H1 (cell line): ENCODE data around the gene NECTIN1. TPM values are rescaled to one million over a fixed set of nuclear protein-coding genes. Genes with fewer than 3 reads are reported as not detected.
A peak's percentile ranks its signal among the peaks of the same experiment; 100 is the strongest.

Experiments
- CTCF ChIA-PET: fragments of 300-600 bp; sonication (Branson Sonifier 250); formaldehyde crosslinking; loops from one replicate; lab custom pipeline; 2021; ENCODE audit not compliant: partially characterized antibody; lab: Charles Lee
- POLR2A ChIA-PET: fragments of 300-600 bp; sonication (Branson Sonifier 250); formaldehyde crosslinking; loops from one replicate; lab custom pipeline; 2021; ENCODE audit warnings: inconsistent platforms; ENCODE audit not compliant: partially characterized antibody; lab: Charles Lee
- DNase-seq, 2 experiments: peaks; one replicate each; pipeline versions ENCODE4 v3.0.0 to v3.0.0-alpha.2; 2010 to 2022; ENCODE audit warnings: low spot score in 2 of 2, low read depth in 1 of 2, mixed read lengths in 1 of 2
- FAIRE-seq: peaks from 2 replicates; lab custom pipeline; 2011; peaks lifted over from hg19 to GRCh38; lab: Jason Lieb, UNC
- H2AFZ ChIP-seq: 2 replicates; pipeline ENCODE4 v1.8.1; 2012; ENCODE audit warnings: low read length, inconsistent platforms
- H2AK5ac ChIP-seq: 2 replicates; pipeline ENCODE4 v1.6.1; 2013; ENCODE audit warnings: low read depth, low read length
- H2BK120ac ChIP-seq: replicated peaks from 2 replicates; pipeline ENCODE3; 2013; ENCODE audit warnings: low read depth, low read length, inconsistent platforms
- H2BK12ac ChIP-seq: 2 replicates; pipeline ENCODE4 v1.6.1; 2013; ENCODE audit warnings: low read depth, low read length
- H2BK15ac ChIP-seq: 2 replicates; pipeline ENCODE4 v1.6.1; 2013; ENCODE audit warnings: low read length
- H2BK20ac ChIP-seq: 2 replicates; pipeline ENCODE4 v1.6.1; 2013; ENCODE audit warnings: low read length
- H2BK5ac ChIP-seq: 2 replicates; pipeline ENCODE4 v1.6.1; 2013; ENCODE audit warnings: low read depth, low read length
- H3K14ac ChIP-seq: 2 replicates; pipeline ENCODE4 v1.6.1; 2013; ENCODE audit warnings: inconsistent platforms; ENCODE audit not compliant: insufficient read length
- H3K18ac ChIP-seq: 2 replicates; pipeline ENCODE4 v1.6.1; 2013; ENCODE audit warnings: low read length; ENCODE audit errors: extremely low read depth
- H3K23ac ChIP-seq: 2 replicates; pipeline ENCODE4 v1.6.1; 2013; ENCODE audit warnings: inconsistent platforms; ENCODE audit not compliant: insufficient read length
- H3K23me2 ChIP-seq: 2 replicates; pipeline ENCODE4 v1.6.1; 2013; ENCODE audit warnings: low read depth, low read length
- H3K27ac ChIP-seq: 2 replicates; pipeline ENCODE4 v1.6.1; 2011; ENCODE audit warnings: low read depth, low read length, inconsistent platforms
- H3K27me3 ChIP-seq, 4 experiments: replicated peaks in 1 of 4; 1 replicate in 1 of 4; 2 replicates in 3 of 4; pipeline versions ENCODE4 v1.6.1 to v1.8.1; 2011 to 2013; ENCODE audit warnings: low read length in 3 of 4, mild to moderate bottlenecking in 3 of 4, inconsistent platforms in 2 of 4, mixed read lengths in 2 of 4, moderate library complexity in 1 of 4; ENCODE audit not compliant: control insufficient read depth in 3 of 4, insufficient read depth in 3 of 4; ENCODE audit errors: extremely low read depth in 1 of 4
- H3K36me3 ChIP-seq, 4 experiments: 2 replicates each; pipeline versions ENCODE4 v1.6.1 to v1.8.1; 2011 to 2013; ENCODE audit warnings: mild to moderate bottlenecking in 4 of 4, low read length in 3 of 4, moderate library complexity in 2 of 4, control low read depth in 1 of 4, inconsistent platforms in 1 of 4; ENCODE audit not compliant: insufficient read depth in 4 of 4, control insufficient read depth in 2 of 4
- H3K4ac ChIP-seq: replicated peaks from 2 replicates; pipeline ENCODE3; 2013; ENCODE audit warnings: low read length, low read depth, mixed read lengths, inconsistent platforms; ENCODE audit not compliant: insufficient read length
- H3K4me1 ChIP-seq, 4 experiments: replicated peaks in 1 of 4; 1 replicate in 1 of 4; 2 replicates in 3 of 4; pipeline versions ENCODE4 v1.6.1 to v1.8.1; 2011 to 2013; ENCODE audit warnings: low read length in 3 of 4, inconsistent platforms in 2 of 4, mixed read lengths in 1 of 4; ENCODE audit not compliant: insufficient read depth in 4 of 4, control insufficient read depth in 3 of 4
- H3K4me2 ChIP-seq, 2 experiments: 2 replicates each; pipeline versions ENCODE4 v1.6.1 to v1.8.1; 2011 to 2013; ENCODE audit warnings: low read depth in 2 of 2, low read length in 2 of 2, control low read depth in 1 of 2, inconsistent platforms in 1 of 2, mild to moderate bottlenecking in 1 of 2; ENCODE audit not compliant: insufficient read depth in 1 of 2
- H3K4me3 ChIP-seq, 4 experiments: fragments of 200-600, 300-600 bp in 1 of 4; sonication (generic), shearing (Covaris generic), sonication (Bioruptor Twin) in 1 of 4; 2 replicates each; pipeline versions ENCODE4 v1.5.1 to v1.8.1; 2011 to 2016; ENCODE audit warnings: low read length in 4 of 4, low read depth in 3 of 4, control low read depth in 2 of 4, inconsistent platforms in 2 of 4, mild to moderate bottlenecking in 2 of 4, mixed read lengths in 1 of 4, moderate library complexity in 1 of 4; ENCODE audit not compliant: insufficient read depth in 2 of 4; ENCODE audit errors: extremely low read depth in 1 of 4
- H3K56ac ChIP-seq: replicated peaks from 2 replicates; pipeline ENCODE3; 2013; ENCODE audit warnings: low read depth, mild to moderate bottlenecking, mixed read lengths, low read length, inconsistent platforms; ENCODE audit not compliant: insufficient read length
- H3K79me1 ChIP-seq: 2 replicates; pipeline ENCODE4 v1.6.1; 2013; ENCODE audit warnings: low read depth, low read length, control low read depth
- H3K79me2 ChIP-seq, 2 experiments: 2 replicates each; pipeline versions ENCODE4 v1.6.1 to v1.8.1; 2012 to 2013; ENCODE audit warnings: low read length in 2 of 2, mild to moderate bottlenecking in 2 of 2, inconsistent platforms in 1 of 2; ENCODE audit not compliant: insufficient read depth in 2 of 2, control insufficient read depth in 1 of 2
- H3K9ac ChIP-seq, 4 experiments: replicated peaks in 1 of 4; 1 replicate in 1 of 4; 2 replicates in 3 of 4; pipeline versions ENCODE4 v1.6.1 to v1.8.1; 2011 to 2013; ENCODE audit warnings: low read depth in 3 of 4, low read length in 3 of 4, control low read depth in 2 of 4, mild to moderate bottlenecking in 2 of 4, moderate library complexity in 2 of 4, inconsistent platforms in 1 of 4; ENCODE audit errors: extremely low read depth in 1 of 4
- H3K9me3 ChIP-seq, 2 experiments: 2 replicates each; pipeline versions ENCODE4 v1.6.1 to v1.8.1; 2012 to 2013; ENCODE audit warnings: mild to moderate bottlenecking in 2 of 2, moderate library complexity in 2 of 2, control low read depth in 1 of 2, inconsistent platforms in 1 of 2, low read depth in 1 of 2, low read length in 1 of 2, mixed read lengths in 1 of 2; ENCODE audit not compliant: insufficient read depth in 2 of 2
- H4K20me1 ChIP-seq, 2 experiments: replicated peaks in 1 of 2; 2 replicates each; pipeline versions ENCODE3 to v1.8.1; 2011 to 2013; ENCODE audit warnings: inconsistent platforms in 2 of 2, low read length in 2 of 2, mild to moderate bottlenecking in 1 of 2; ENCODE audit not compliant: insufficient read depth in 2 of 2, control insufficient read depth in 1 of 2
- H4K5ac ChIP-seq: 2 replicates; pipeline ENCODE4 v1.6.1; 2013; ENCODE audit warnings: low read length, low read depth, mixed read lengths, inconsistent platforms; ENCODE audit not compliant: insufficient read length
- H4K8ac ChIP-seq: 2 replicates; pipeline ENCODE4 v1.8.0; 2013; ENCODE audit warnings: mild to moderate bottlenecking, moderate library complexity, low read length, inconsistent platforms; ENCODE audit not compliant: insufficient read depth; ENCODE audit errors: extremely low read depth
- H4K91ac ChIP-seq: replicated peaks from 2 replicates; pipeline ENCODE3; 2013; ENCODE audit warnings: low read length, mixed read lengths, inconsistent platforms; ENCODE audit not compliant: insufficient read length
- BRCA1 ChIP-seq: IDR thresholded peaks from 2 replicates; pipeline ENCODE4 v1.6.1; 2012; ENCODE audit warnings: low read depth, low read length, improper control_type of control experiment
- CEBPB ChIP-seq: IDR thresholded peaks from 2 replicates; pipeline ENCODE4 v1.6.1; 2012; ENCODE audit warnings: low read depth, low read length
- CHD2 ChIP-seq: IDR thresholded peaks from 2 replicates; pipeline ENCODE4 v1.6.1; 2012; ENCODE audit warnings: low read length, improper control_type of control experiment
- CREB1 ChIP-seq: IDR thresholded peaks from 2 replicates; pipeline ENCODE4 v1.6.1; 2012; ENCODE audit warnings: inconsistent platforms
- CTBP2 ChIP-seq: IDR thresholded peaks from 2 replicates; pipeline ENCODE4 v1.7.0; 2011; ENCODE audit warnings: borderline replicate concordance, mild to moderate bottlenecking, moderate library complexity, mixed read lengths, low read length; ENCODE audit not compliant: insufficient read depth, insufficient read length
- EGR1 ChIP-seq: IDR thresholded peaks from 2 replicates; pipeline ENCODE4 v1.6.1; 2011; ENCODE audit warnings: low read depth, low read length, borderline replicate concordance
- HDAC6 ChIP-seq: IDR thresholded peaks from one replicate; pipeline ENCODE4 v1.7.1; 2012; ENCODE audit warnings: low read depth, mild to moderate bottlenecking, inconsistent platforms, low read length, moderate library complexity
- RFX5 ChIP-seq: IDR thresholded peaks from 2 replicates; pipeline ENCODE4 v1.6.1; 2011; ENCODE audit warnings: low read depth, low read length, improper control_type of control experiment, borderline replicate concordance
- WGBS, 2 experiments: shearing (Covaris generic) in 1 of 2; methylation state at CpG; one replicate each; pipeline versions ENCODE4 v1.1.6 to v1.1.7; 2013 to 2015; ENCODE audit warnings: low lambda C conversion rate in 2 of 2, mixed read lengths in 2 of 2, inconsistent platforms in 1 of 2, low coverage in 1 of 2, missing lambda C conversion rate in 1 of 2; ENCODE audit not compliant: insufficient replicate concordance in 2 of 2, insufficient coverage in 1 of 2, insufficient read length in 1 of 2; ENCODE audit errors: extremely low coverage in 1 of 2, missing lambda C conversion rate in 1 of 2; 5-methylcytosine and 5-hydroxymethylcytosine counted together
- polyA plus RNA-seq, 7 experiments: library from polyadenylated mRNA; depleted of rRNA in 3 of 7; stranded (reverse) in 5 of 7; unstranded in 2 of 7; fragments of >200 nt in 5 of 7; fragments of 200-250 nt in 2 of 7; gene quantifications; 1 replicate in 5 of 7; 2 replicates in 1 of 7; 4 replicates in 1 of 7; pipeline versions ENCODE4 v1.2.1 to v1.2.3, GENCODE V29; 2011 to 2013; ENCODE audit warnings: missing spikeins in 2 of 7, mixed read lengths in 2 of 7
- total RNA-seq: library from RNA; stranded (reverse); fragmentation: NEBNext Ultra II Directional; extraction: Animal tissue kit (Norgen Biotek cat#: 25700); gene quantifications from 2 replicates; pipeline ENCODE4 v1.2.1, GENCODE V29; 2021
- TF ChIP-seq, protein P1 (sequence below): IDR thresholded peaks from 2 replicates; pipeline ENCODE4 v1.6.1; 2012; ENCODE audit warnings: inconsistent platforms
- TF ChIP-seq, protein P2 (sequence below): IDR thresholded peaks from 2 replicates; pipeline ENCODE4 v1.6.1; 2012; ENCODE audit warnings: low read length, inconsistent platforms

Gene NECTIN1
- total and polyA plus RNA-seq, 2 of the 8 experiments (the other 6 are each of a cell fraction or from before 2014, with no cell fraction given): 43.2 to 97.7 TPM

DNA sequence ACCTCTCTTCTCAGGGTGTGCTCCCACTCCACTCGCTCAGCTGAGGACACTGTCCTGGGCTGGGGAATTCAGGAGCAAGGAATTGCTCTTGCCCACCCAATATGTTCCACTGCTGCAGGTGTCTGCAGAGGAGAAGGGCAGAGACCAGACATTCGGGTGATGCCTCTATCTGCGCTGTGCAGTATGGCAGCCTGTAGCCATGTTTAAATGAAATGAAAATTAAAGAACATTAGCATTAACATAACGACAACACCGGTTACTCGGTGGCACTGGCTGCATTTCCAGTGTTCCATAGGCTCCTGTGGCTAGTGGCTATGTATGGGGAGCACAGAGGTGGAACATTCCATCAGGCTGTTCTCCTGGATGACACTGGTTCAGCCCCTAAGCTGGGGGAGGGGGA is 104.4 kb downstream of the NECTIN1 start:
- WGBS, 2 experiments: 91% methylated on average over 6 of the region's 6 CpGs; no CpG with 5 or more reads in 1 of the 2 experiments
- peaks cover 5 to 30% (median 17%) of the 10 kb centered on the region in 4 experiments for H3K4me1 ChIP-seq
- no peak overlapping the region for H3K4me3 ChIP-seq
- no peak overlapping the region for H2BK120ac ChIP-seq
- no peak overlapping the region for H3K27ac ChIP-seq
- ChIA-PET CTCF (interaction anchor here (0.5 to 14.8 kb wide), 37 partner anchors 10 to 878 kb away, joined by 3 to 245 read pairs (median 4); no protein-coding TSS in a partner anchor), POLR2A (interaction anchor here (1.1 kb wide), 1 partner anchor 22 kb away, joined by 3 read pairs; no protein-coding TSS in a partner anchor)
- FAIRE-seq: no peak
- H2BK5ac ChIP-seq: 0 out of 2 replicates have a peak overlapping the region, but pooled peaks have one; percentile 66
- no peak for TF ChIP-seq BRCA1
- TF ChIP-seq, protein P1, sequence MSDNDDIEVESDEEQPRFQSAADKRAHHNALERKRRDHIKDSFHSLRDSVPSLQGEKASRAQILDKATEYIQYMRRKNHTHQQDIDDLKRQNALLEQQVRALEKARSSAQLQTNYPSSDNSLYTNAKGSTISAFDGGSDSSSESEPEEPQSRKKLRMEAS: no peak
- no peak for TF ChIP-seq EGR1
- no peak for TF ChIP-seq HDAC6
- no peak for TF ChIP-seq CREB1
- TF ChIP-seq, protein P2, sequence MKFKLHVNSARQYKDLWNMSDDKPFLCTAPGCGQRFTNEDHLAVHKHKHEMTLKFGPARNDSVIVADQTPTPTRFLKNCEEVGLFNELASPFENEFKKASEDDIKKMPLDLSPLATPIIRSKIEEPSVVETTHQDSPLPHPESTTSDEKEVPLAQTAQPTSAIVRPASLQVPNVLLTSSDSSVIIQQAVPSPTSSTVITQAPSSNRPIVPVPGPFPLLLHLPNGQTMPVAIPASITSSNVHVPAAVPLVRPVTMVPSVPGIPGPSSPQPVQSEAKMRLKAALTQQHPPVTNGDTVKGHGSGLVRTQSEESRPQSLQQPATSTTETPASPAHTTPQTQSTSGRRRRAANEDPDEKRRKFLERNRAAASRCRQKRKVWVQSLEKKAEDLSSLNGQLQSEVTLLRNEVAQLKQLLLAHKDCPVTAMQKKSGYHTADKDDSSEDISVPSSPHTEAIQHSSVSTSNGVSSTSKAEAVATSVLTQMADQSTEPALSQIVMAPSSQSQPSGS: no peak
- no peak for TF ChIP-seq CTBP2
- no peak for TF ChIP-seq CHD2
- TF ChIP-seq RFX5: no peak
- TF ChIP-seq CEBPB: no peak
- no peak for DNase-seq
- H4K5ac ChIP-seq: no peak overlapping the region
- H4K20me1 ChIP-seq: peaks cover 0 to 2% of the 10 kb centered on the region in 2 experiments
- H3K36me3 ChIP-seq: no peaks in the 10 kb centered on the region
- no peak overlapping the region for H2BK15ac ChIP-seq
- H2BK12ac ChIP-seq: no peak overlapping the region
- no peak overlapping the region for H4K8ac ChIP-seq
- no peak overlapping the region for H2BK20ac ChIP-seq
- no peak overlapping the region for H3K56ac ChIP-seq
- H3K79me1 ChIP-seq: no peaks in the 10 kb centered on the region
- no peak overlapping the region for H3K9ac ChIP-seq
- H3K4ac ChIP-seq: no peak overlapping the region
- H3K27me3 ChIP-seq: no peaks in the 10 kb centered on the region; a peak in 2 of 7 replicates
- no peaks in the 10 kb centered on the region for H3K23me2 ChIP-seq
- H2AFZ ChIP-seq: no peak overlapping the region
- H4K91ac ChIP-seq: no peak overlapping the region
- no peaks in the 10 kb centered on the region for H3K9me3 ChIP-seq
- H2AK5ac ChIP-seq: no peak overlapping the region
- no peak overlapping the region; the same call in 1 of the 2 replicates for H3K18ac ChIP-seq
- no peak overlapping the region for H3K4me2 ChIP-seq
- H3K79me2 ChIP-seq: no peaks in the 10 kb centered on the region
- H3K14ac ChIP-seq: no peak overlapping the region
- no peak overlapping the region for H3K23ac ChIP-seq
